Esophagus muscularis mucosa (tissue), 4 donors: ENCODE measurements around the gene KCMF1.

Experiments used
- EP300 ChIP-seq: sonication (generic); formaldehyde crosslinking; IDR thresholded peaks from one replicate; pipeline ENCODE4 v1.6.1; 2017; ENCODE audit warnings: antibody characterized with exemption
- POLR2A ChIP-seq: fragments of 450-650 bp; IDR thresholded peaks from one replicate; pipeline ENCODE4 v1.6.1; 2017; ENCODE audit warnings: antibody characterized with exemption, moderate library complexity, mild to moderate bottlenecking, low read depth
- POLR2AphosphoS5 ChIP-seq, 2 donors: sonication (generic); formaldehyde crosslinking; IDR thresholded peaks; one replicate each; pipeline ENCODE4 v1.6.1; 2017; ENCODE audit warnings: antibody characterized with exemption in 2 of 2
- TF ChIP-seq, protein P1 (sequence below), 3 experiments: fragments of 200-600 bp in 2 of 3; fragments of 450-650 bp in 1 of 3; sonication (generic) in 2 of 3; IDR thresholded peaks; one replicate each; pipeline ENCODE4 v1.5.1; 2017 to 2019; ENCODE audit warnings: antibody characterized with exemption in 3 of 3, mild to moderate bottlenecking in 2 of 3, moderate library complexity in 1 of 3

DNA sequence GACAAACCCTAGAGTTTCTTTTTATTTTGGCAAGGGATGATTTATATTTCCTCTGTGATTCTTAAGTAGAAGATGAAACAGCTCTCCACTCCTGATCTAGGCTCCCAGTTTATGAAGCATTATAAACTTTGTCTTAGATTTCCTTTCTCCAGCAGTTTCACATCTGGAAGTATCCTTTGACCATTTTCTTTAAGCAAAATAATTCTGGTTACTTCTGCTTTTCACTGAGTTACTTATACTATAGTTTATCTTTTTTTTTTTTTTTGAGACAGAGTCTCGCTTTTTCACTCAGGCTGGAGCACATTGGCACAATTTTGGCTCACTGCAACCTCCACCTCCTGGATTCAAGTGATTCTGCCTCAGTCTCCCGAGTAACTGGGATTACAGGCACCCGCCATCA is 45.5 kb downstream of the KCMF1 start:
- TF ChIP-seq, protein P1, sequence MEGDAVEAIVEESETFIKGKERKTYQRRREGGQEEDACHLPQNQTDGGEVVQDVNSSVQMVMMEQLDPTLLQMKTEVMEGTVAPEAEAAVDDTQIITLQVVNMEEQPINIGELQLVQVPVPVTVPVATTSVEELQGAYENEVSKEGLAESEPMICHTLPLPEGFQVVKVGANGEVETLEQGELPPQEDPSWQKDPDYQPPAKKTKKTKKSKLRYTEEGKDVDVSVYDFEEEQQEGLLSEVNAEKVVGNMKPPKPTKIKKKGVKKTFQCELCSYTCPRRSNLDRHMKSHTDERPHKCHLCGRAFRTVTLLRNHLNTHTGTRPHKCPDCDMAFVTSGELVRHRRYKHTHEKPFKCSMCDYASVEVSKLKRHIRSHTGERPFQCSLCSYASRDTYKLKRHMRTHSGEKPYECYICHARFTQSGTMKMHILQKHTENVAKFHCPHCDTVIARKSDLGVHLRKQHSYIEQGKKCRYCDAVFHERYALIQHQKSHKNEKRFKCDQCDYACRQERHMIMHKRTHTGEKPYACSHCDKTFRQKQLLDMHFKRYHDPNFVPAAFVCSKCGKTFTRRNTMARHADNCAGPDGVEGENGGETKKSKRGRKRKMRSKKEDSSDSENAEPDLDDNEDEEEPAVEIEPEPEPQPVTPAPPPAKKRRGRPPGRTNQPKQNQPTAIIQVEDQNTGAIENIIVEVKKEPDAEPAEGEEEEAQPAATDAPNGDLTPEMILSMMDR (IDR thresholded peaks at IDR 0.05): no peak
- TF ChIP-seq POLR2A (no peak), POLR2AphosphoS5 (IDR thresholded peaks at IDR 0.05) (no peak), EP300 (no peak)
